IMR-90 (cell line): ENCODE results near the gene RHOH. TPM values are rescaled to one million over a fixed set of nuclear protein-coding genes. Genes with fewer than 3 reads are reported as not detected.

Experiments used
- ATAC-seq: fragments of 200-7000 bp; cut with Tn5 transposase; 2 replicates; pipeline ENCODE4 v1.9.1; 2020; ENCODE audit warnings: low read depth, mild to moderate bottlenecking, moderate library complexity
- BruUV-seq: library from RNA; stranded (reverse); fragments of 400-500 nt; replicated peaks from 2 replicates; lab custom pipeline; 2021; lab: Mats Ljungman, UMichigan
- CTCF ChIA-PET: fragments of 300-600 bp; formaldehyde crosslinking; extraction: SDS; loops from one replicate; lab custom pipeline; 2021; ENCODE audit warnings: antibody characterized with exemption; lab: Yijun Ruan, JAX
- POLR2A ChIA-PET: fragments of 300-600 bp; sonication (Branson Sonifier 250); formaldehyde crosslinking; loops from one replicate; lab custom pipeline; 2022; ENCODE audit warnings: antibody characterized with exemption; ENCODE audit not compliant: unreplicated experiment; lab: Charles Lee
- DNase-seq: peaks from one replicate; pipeline ENCODE4 v3.0.0; 2013
- H2AFZ ChIP-seq: replicated peaks from 2 replicates; pipeline ENCODE3; 2013; ENCODE audit warnings: low read length, mild to moderate bottlenecking; ENCODE audit not compliant: poor library complexity
- H2AK5ac ChIP-seq: 2 replicates; pipeline ENCODE4 v1.6.1; 2013; ENCODE audit warnings: low read depth, low read length, inconsistent platforms
- H2AK9ac ChIP-seq: replicated peaks from 2 replicates; pipeline ENCODE3; 2013; ENCODE audit warnings: mild to moderate bottlenecking, low read depth, low read length, moderate library complexity; ENCODE audit not compliant: poor library complexity
- H2BK120ac ChIP-seq: 2 replicates; pipeline ENCODE4 v1.6.1; 2013; ENCODE audit warnings: low read depth, low read length, inconsistent platforms
- H2BK15ac ChIP-seq: 3 replicates; pipeline ENCODE4 v1.6.1; 2013; ENCODE audit warnings: low read depth, low read length, inconsistent platforms
- H2BK20ac ChIP-seq: 2 replicates; pipeline ENCODE4 v1.6.1; 2013; ENCODE audit warnings: low read depth, mild to moderate bottlenecking, inconsistent platforms, low read length, moderate library complexity
- H2BK5ac ChIP-seq: 2 replicates; pipeline ENCODE4 v1.6.1; 2013; ENCODE audit warnings: mild to moderate bottlenecking, low read depth, low read length, inconsistent platforms; ENCODE audit not compliant: poor library complexity, severe bottlenecking
- H3K14ac ChIP-seq: replicated peaks from 2 replicates; pipeline ENCODE4 v1.6.1; 2013; ENCODE audit warnings: low read depth, low read length, inconsistent platforms
- H3K18ac ChIP-seq: 2 replicates; pipeline ENCODE4 v1.6.1; 2013; ENCODE audit warnings: low read depth, low read length, control low read depth
- H3K23ac ChIP-seq: 2 replicates; pipeline ENCODE4 v1.6.1; 2013; ENCODE audit warnings: low read depth, low read length, inconsistent platforms
- H3K27ac ChIP-seq: 2 replicates; pipeline ENCODE4 v1.5.1; 2013; ENCODE audit warnings: mild to moderate bottlenecking, control low read depth, low read length; ENCODE audit not compliant: insufficient read depth
- H3K27me3 ChIP-seq: 2 replicates; pipeline ENCODE4 v1.6.1; 2013; ENCODE audit warnings: low read length; ENCODE audit not compliant: control insufficient read depth, insufficient read depth
- H3K36me3 ChIP-seq: 2 replicates; pipeline ENCODE4 v1.6.1; 2013; ENCODE audit warnings: low read length, mixed read lengths; ENCODE audit not compliant: control insufficient read depth, insufficient read depth
- H3K4ac ChIP-seq: 2 replicates; pipeline ENCODE4 v1.6.1; 2013; ENCODE audit warnings: low read depth, low read length, inconsistent platforms
- H3K4me1 ChIP-seq: 2 replicates; pipeline ENCODE4 v1.6.1; 2013; ENCODE audit warnings: low read length, mixed read lengths; ENCODE audit not compliant: control insufficient read depth, insufficient read depth
- H3K4me2 ChIP-seq: 2 replicates; pipeline ENCODE4 v1.6.1; 2013; ENCODE audit warnings: low read depth, mild to moderate bottlenecking, control low read depth, low read length, moderate library complexity
- H3K4me3 ChIP-seq: 2 replicates; pipeline ENCODE4 v1.5.1; 2013; ENCODE audit warnings: low read depth, mild to moderate bottlenecking, control low read depth, low read length, moderate library complexity; ENCODE audit not compliant: insufficient read depth
- H3K56ac ChIP-seq: 2 replicates; pipeline ENCODE4 v1.6.1; 2013; ENCODE audit warnings: low read length, inconsistent platforms; ENCODE audit not compliant: insufficient read depth; ENCODE audit errors: extremely low read depth
- H3K79me1 ChIP-seq, 2 experiments: 2 replicates each; pipeline ENCODE4 v1.6.1; 2013; ENCODE audit warnings: low read length in 2 of 2, inconsistent platforms in 1 of 2, low read depth in 1 of 2
- H3K9ac ChIP-seq: 2 replicates; pipeline ENCODE4 v1.6.1; 2013; ENCODE audit warnings: low read depth, low read length, control low read depth
- H3K9me1 ChIP-seq: 2 replicates; pipeline ENCODE4 v1.6.1; 2013; ENCODE audit warnings: low read length, inconsistent platforms; ENCODE audit not compliant: insufficient read depth
- H3K9me3 ChIP-seq: 2 replicates; pipeline ENCODE4 v1.6.1; 2013; ENCODE audit warnings: low read length; ENCODE audit not compliant: control insufficient read depth, insufficient read depth
- H4K20me1 ChIP-seq: 2 replicates; pipeline ENCODE4 v1.6.1; 2013; ENCODE audit warnings: low read length, inconsistent platforms; ENCODE audit not compliant: insufficient read depth
- H4K5ac ChIP-seq: 2 replicates; pipeline ENCODE4 v1.6.1; 2013; ENCODE audit warnings: mild to moderate bottlenecking, low read depth, low read length, control low read depth
- H4K8ac ChIP-seq, 2 experiments: 2 replicates each; pipeline ENCODE4 v1.6.1; 2013; ENCODE audit warnings: low read depth in 2 of 2, low read length in 2 of 2, control low read depth in 1 of 2, inconsistent platforms in 1 of 2
- H4K91ac ChIP-seq: 2 replicates; pipeline ENCODE4 v1.6.1; 2013; ENCODE audit warnings: low read depth, low read length, inconsistent platforms; ENCODE audit not compliant: insufficient read depth
- MAFK ChIP-seq: IDR thresholded peaks from 2 replicates; pipeline ENCODE4 v1.6.1; 2012; ENCODE audit warnings: low read depth, low read length, improper control_type of control experiment
- MXI1 ChIP-seq: IDR thresholded peaks from 2 replicates; pipeline ENCODE4 v1.6.1; 2012; ENCODE audit warnings: low read depth, mild to moderate bottlenecking, low read length, moderate library complexity, borderline replicate concordance
- WGBS, 2 experiments: methylation state at CpG; one replicate each; pipeline versions ENCODE4 v1.1.5 to v1.1.7; 2013; ENCODE audit warnings: missing lambda C conversion rate in 2 of 2; ENCODE audit not compliant: insufficient read length in 1 of 2; ENCODE audit errors: extremely low coverage in 2 of 2; 5-methylcytosine and 5-hydroxymethylcytosine counted together
- dilution Hi-C: fragments of 300-500 bp; cut with HindIII; formaldehyde crosslinking; loops from one replicate; pipeline ENCODE4 v1.14.3; 2018; ENCODE audit warnings: low sequenced_read_pairs; ENCODE audit not compliant: unreplicated experiment
- in situ Hi-C: fragments of 300-500 bp; cut with MboI; formaldehyde crosslinking; loops from 3 replicates; pipeline ENCODE4 v1.14.3; 2019; ENCODE audit warnings: low sequenced_read_pairs, inconsistent platforms, mixed read lengths
- intact Hi-C: fragments of 100-400 bp; cut with micrococcal nuclease; formaldehyde crosslinking; loops from 2 replicates; pipeline ENCODE4 v1.10.0; 2022
- polyA plus RNA-seq, 3 experiments: library from polyadenylated mRNA; depleted of rRNA; stranded (reverse); fragments of >200 nt; gene quantifications; 2 replicates each; pipeline ENCODE4 v1.2.3, GENCODE V29; 2012; ENCODE audit warnings: low replicate concordance in 1 of 3
- total RNA-seq: library from RNA; depleted of rRNA; stranded (reverse); fragments of >200 nt; gene quantifications from 2 replicates; pipeline ENCODE4 v1.2.3, GENCODE V29; 2012
- TF ChIP-seq, protein P1 (sequence below): conservative IDR thresholded peaks from 2 replicates; pipeline ENCODE4 v1.5.1; 2012; ENCODE audit warnings: mild to moderate bottlenecking, low read depth, low read length, improper control_type of control experiment

Gene RHOH
- total and polyA plus RNA-seq, 2 of the 4 experiments (the other 2 are of a cell fraction) = not detected

- ATAC-seq (no peak), DNase-seq (no peak)
- H4K20me1 ChIP-seq = no peaks in the 10 kb centered on the region
- no peak overlapping the region for H3K4me2 ChIP-seq
- no peak for TF ChIP-seq MXI1
- TF ChIP-seq MAFK = no peak
- TF ChIP-seq, protein P1, sequence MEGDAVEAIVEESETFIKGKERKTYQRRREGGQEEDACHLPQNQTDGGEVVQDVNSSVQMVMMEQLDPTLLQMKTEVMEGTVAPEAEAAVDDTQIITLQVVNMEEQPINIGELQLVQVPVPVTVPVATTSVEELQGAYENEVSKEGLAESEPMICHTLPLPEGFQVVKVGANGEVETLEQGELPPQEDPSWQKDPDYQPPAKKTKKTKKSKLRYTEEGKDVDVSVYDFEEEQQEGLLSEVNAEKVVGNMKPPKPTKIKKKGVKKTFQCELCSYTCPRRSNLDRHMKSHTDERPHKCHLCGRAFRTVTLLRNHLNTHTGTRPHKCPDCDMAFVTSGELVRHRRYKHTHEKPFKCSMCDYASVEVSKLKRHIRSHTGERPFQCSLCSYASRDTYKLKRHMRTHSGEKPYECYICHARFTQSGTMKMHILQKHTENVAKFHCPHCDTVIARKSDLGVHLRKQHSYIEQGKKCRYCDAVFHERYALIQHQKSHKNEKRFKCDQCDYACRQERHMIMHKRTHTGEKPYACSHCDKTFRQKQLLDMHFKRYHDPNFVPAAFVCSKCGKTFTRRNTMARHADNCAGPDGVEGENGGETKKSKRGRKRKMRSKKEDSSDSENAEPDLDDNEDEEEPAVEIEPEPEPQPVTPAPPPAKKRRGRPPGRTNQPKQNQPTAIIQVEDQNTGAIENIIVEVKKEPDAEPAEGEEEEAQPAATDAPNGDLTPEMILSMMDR = no peak
- no peak overlapping the region for H3K4me3 ChIP-seq
- no peak overlapping the region for H3K4ac ChIP-seq
- ChIA-PET POLR2A (no interaction called here), CTCF (no interaction called here)
- H2AK9ac ChIP-seq = no peak overlapping the region
- H2BK5ac ChIP-seq = no peak overlapping the region
- H3K9me3 ChIP-seq = no peaks in the 10 kb centered on the region
- H3K79me1 ChIP-seq = no peaks in the 10 kb centered on the region
- intact Hi-C loops = no loop called here
- H2BK20ac ChIP-seq = no peak overlapping the region
- dilution Hi-C loops = no loop called here
- WGBS, 2 experiments = 100% methylated on average over 1 of the region's 3 CpGs; no CpG with 5 or more reads in 1 of the 2 experiments
- H2BK120ac ChIP-seq = no peak overlapping the region
- BruUV-seq = no TSS peak
- no peak overlapping the region for H3K23ac ChIP-seq
- H3K9ac ChIP-seq = no peak overlapping the region
- no peak overlapping the region for H3K14ac ChIP-seq
- in situ Hi-C loops = no loop called here
- no peaks in the 10 kb centered on the region for H3K36me3 ChIP-seq
- H3K56ac ChIP-seq = no peak overlapping the region
- H2BK15ac ChIP-seq = no peak overlapping the region
- H3K18ac ChIP-seq = no peak overlapping the region
- H4K8ac ChIP-seq = no peak overlapping the region
- H4K91ac ChIP-seq = no peak overlapping the region
- H3K4me1 ChIP-seq = no peaks in the 10 kb centered on the region
- no peak overlapping the region for H2AFZ ChIP-seq
- H3K27ac ChIP-seq = no peak overlapping the region
- H3K9me1 ChIP-seq = no peaks in the 10 kb centered on the region; the same call in 1 of the 2 replicates
- peaks cover 2% of the 10 kb centered on the region for H3K27me3 ChIP-seq
- no peak overlapping the region for H4K5ac ChIP-seq
- no peak overlapping the region for H2AK5ac ChIP-seq
These were observed 5.6 kb downstream of the RHOH start for GRCh38 chr4:40202474-40202873.
